Erythroblast (primary cell): ENCODE data around the gene GOLGA2.

ENCODE experiments used
- GATA1 ChIP-seq: IDR thresholded peaks from 2 replicates; pipeline ENCODE4 v1.6.1; 2011; ENCODE audit warnings: low read depth, mild to moderate bottlenecking, control low read depth, low read length, moderate library complexity
- POLR2A ChIP-seq: IDR thresholded peaks from 2 replicates; pipeline ENCODE4 v1.6.1; 2011; ENCODE audit warnings: mild to moderate bottlenecking, low read length

DNA sequence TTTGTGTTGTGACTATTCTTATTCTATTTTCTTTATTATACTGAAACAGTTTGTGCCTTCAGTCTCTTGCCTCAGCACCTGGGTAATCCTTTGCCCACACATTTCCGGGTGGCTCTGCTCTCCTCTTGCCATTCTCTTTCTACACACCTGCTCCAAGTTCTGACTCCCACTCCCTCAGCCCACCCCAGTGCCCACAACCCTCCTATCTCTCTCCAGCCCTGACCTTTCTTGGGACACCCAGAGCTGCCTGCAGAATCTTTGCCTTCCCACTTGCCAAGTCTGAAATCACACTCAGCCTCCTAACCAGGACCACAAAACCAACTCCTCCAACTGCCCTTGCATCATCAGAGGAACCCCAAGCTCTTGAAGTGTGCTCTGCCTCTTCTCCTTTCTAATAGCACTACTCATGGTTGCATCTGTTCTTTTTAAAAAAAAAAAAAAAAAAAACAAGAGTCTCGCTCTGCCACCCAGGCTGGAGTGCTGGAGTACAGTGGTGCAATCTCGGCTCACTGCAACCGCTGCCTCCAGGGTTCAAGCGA is 4.3 kb upstream of the GOLGA2 start:
- no peak for TF ChIP-seq POLR2A
- no peak for TF ChIP-seq GATA1
